Chondrocyte (in vitro differentiated cells): ENCODE measurements around the gene ACSM6. TPM values are rescaled to one million over a fixed set of nuclear protein-coding genes. Genes with fewer than 3 reads are reported as not detected.
A peak's percentile ranks its signal among the peaks of the same experiment; 100 is the strongest.
"Not testable (repeated sequence)": the region's sequence is repeated elsewhere in the genome, so short reads cannot be mapped to it uniquely, and the experiment has no call there.

Experiments used
- DNase-seq: peaks from one replicate; pipeline ENCODE4 v3.0.0; 2021; ENCODE audit warnings: mixed read lengths, low spot score
- H3K27ac Mint-ChIP-seq: one replicate; pipeline ENCODE4 v1.8.0; 2021; ENCODE audit warnings: mild to moderate bottlenecking, moderate library complexity, mixed read lengths; ENCODE audit not compliant: unreplicated experiment
- H3K27me3 Mint-ChIP-seq: 2 replicates; pipeline ENCODE4 v1.8.0; 2021; ENCODE audit warnings: low read depth, mixed read lengths
- H3K36me3 Mint-ChIP-seq: 2 replicates; pipeline ENCODE4 v1.8.0; 2021; ENCODE audit warnings: low read depth, mixed read lengths
- H3K4me1 Mint-ChIP-seq: 2 replicates; pipeline ENCODE4 v1.8.0; 2021; ENCODE audit warnings: low read depth, mild to moderate bottlenecking, mixed read lengths
- H3K4me3 Mint-ChIP-seq: one replicate; pipeline ENCODE4 v1.8.0; 2021; ENCODE audit warnings: mild to moderate bottlenecking, moderate library complexity, mixed read lengths; ENCODE audit not compliant: unreplicated experiment
- H3K9me3 Mint-ChIP-seq: 2 replicates; pipeline ENCODE4 v1.8.0; 2021; ENCODE audit warnings: low read depth, mixed read lengths
- total RNA-seq: library from RNA; stranded (reverse); gene quantifications from 3 replicates; pipeline ENCODE4 v1.2.1, GENCODE V29; 2021
- TF ChIP-seq, protein P1 (sequence below): fragments of 200-600 bp; sonication (generic); IDR thresholded peaks from 2 replicates; pipeline ENCODE4 v1.5.0; 2021; ENCODE audit warnings: antibody characterized with exemption, mild to moderate bottlenecking, moderate library complexity

The ACSM6 gene
- total RNA-seq, 1 donor from 2014 or later = not detected

DNA sequence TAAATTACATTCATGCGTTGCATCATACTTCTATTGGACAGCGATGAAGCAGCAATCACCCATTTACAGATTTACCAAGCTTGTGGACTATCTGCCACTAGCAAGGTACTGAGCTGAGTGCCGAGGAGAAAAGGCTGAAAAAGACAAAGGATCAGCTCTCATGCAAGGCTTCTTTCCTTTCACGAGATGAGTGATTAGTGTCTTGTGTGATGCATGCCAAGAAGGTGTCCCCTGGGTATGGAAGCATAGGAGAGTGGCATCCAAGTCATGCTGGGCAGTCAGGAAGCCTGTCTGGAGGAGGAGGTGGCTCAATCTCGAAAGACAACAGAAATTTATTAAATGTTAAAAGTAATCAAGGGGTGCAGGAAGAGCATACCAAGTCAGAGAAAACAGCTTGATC lies 40.9 kb downstream of the ACSM6 start:
- TF ChIP-seq, protein P1, sequence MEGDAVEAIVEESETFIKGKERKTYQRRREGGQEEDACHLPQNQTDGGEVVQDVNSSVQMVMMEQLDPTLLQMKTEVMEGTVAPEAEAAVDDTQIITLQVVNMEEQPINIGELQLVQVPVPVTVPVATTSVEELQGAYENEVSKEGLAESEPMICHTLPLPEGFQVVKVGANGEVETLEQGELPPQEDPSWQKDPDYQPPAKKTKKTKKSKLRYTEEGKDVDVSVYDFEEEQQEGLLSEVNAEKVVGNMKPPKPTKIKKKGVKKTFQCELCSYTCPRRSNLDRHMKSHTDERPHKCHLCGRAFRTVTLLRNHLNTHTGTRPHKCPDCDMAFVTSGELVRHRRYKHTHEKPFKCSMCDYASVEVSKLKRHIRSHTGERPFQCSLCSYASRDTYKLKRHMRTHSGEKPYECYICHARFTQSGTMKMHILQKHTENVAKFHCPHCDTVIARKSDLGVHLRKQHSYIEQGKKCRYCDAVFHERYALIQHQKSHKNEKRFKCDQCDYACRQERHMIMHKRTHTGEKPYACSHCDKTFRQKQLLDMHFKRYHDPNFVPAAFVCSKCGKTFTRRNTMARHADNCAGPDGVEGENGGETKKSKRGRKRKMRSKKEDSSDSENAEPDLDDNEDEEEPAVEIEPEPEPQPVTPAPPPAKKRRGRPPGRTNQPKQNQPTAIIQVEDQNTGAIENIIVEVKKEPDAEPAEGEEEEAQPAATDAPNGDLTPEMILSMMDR = no peak
- no peaks in the 10 kb centered on the region for H3K27me3 Mint-ChIP-seq
- DNase-seq = no peak
- H3K9me3 Mint-ChIP-seq = no peaks in the 10 kb centered on the region
- H3K36me3 Mint-ChIP-seq = peaks cover 25% of the 10 kb centered on the region
- H3K4me1 Mint-ChIP-seq = peaks cover 37% of the 10 kb centered on the region
- H3K4me3 Mint-ChIP-seq = no peak overlapping the region
- peak overlapping the region; percentile 64 for H3K27ac Mint-ChIP-seq

DNA sequence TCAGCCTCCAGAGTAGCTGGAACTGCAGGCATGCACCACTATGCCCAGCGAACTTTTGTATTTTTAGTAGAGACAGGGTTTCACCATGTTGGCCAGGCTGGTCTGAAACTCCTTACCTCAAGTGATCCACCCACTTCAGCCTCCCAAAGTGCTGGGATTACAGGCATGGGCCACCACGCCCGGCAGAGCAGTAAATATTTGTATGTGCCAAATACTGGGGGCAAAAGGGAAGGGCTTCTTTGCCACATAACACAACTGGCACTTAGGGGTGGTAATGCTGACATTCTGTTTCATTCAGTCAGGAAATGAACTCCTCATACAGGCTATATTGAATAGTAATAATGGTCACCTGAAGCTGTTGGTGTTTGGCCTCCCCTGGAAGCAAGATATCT lies 41.6 kb downstream of the ACSM6 start:
- Mint-ChIP-seq H3K27ac (peak overlapping the region; percentile 86), H3K4me3 (no peak overlapping the region)
- TF ChIP-seq, protein P1 = no peak

GRCh38 chr10:95236068-95236903 lies 42.2 kb downstream of the ACSM6 start:
- H3K4me1 Mint-ChIP-seq = peaks cover 23% of the 10 kb centered on the region

More for the DNA sequence above, 41.6 kb downstream of the ACSM6 start:
- DNase-seq = no peak
- Mint-ChIP-seq H3K4me1 (peaks cover 29% of the 10 kb centered on the region), H3K9me3 (no peaks in the 10 kb centered on the region), H3K27me3 (no peaks in the 10 kb centered on the region), H3K36me3 (peaks cover 28% of the 10 kb centered on the region)

DNA sequence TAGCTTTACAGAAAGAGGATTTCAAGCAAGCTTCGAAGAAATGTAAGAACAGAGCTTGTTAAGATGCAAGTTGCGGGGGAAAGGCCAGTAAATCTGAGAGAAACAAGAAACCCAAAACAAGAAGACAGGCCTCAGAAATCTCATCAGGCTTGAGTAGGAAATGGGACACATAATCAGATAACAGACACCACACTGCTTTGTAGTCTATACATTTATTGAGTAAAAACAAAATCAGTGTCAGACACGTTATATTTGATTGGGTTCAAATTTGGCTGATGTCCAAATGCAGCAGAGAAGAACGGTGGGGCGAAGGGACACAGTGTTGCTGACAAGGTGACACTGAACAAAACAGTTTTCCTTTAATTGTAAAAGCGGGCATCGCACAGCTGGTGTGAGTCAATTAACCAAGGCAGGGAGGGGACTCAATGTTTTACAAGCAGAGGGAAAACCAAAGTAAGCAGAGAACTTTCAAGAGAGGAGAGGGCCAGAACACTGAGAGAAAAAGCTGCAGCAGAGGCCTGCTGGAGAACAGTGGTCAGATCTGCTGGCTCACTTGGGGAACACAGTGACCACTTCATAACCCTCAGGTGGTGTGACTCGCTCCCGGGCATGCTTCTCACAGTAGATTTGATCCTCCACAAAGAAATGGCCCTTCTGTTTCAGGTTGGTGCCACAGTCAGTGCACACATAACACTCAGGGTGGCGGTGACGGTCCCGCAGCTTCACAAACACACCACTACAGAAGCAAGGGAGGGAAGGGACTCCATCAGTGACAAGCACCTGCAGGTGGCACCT lies 43.5 kb downstream of the ACSM6 start:
- H3K4me1 Mint-ChIP-seq = peaks cover 20% of the 10 kb centered on the region
- H3K9me3 Mint-ChIP-seq = no peaks in the 10 kb centered on the region
- H3K36me3 Mint-ChIP-seq = peaks cover 27% of the 10 kb centered on the region
- H3K27me3 Mint-ChIP-seq = no peaks in the 10 kb centered on the region
- no peak overlapping the region for H3K4me3 Mint-ChIP-seq
- TF ChIP-seq, protein P1 = no peak
- peak overlapping the region; percentile 63 for H3K27ac Mint-ChIP-seq
- no peak for DNase-seq

More at GRCh38 chr10:95236068-95236903, 42.2 kb downstream of the ACSM6 start:
- Mint-ChIP-seq H3K27me3 (no peaks in the 10 kb centered on the region), H3K36me3 (peaks cover 28% of the 10 kb centered on the region), H3K27ac (peak overlapping the region; percentile 86), H3K9me3 (no peaks in the 10 kb centered on the region), H3K4me3 (no peak overlapping the region)
- TF ChIP-seq, protein P1 = no peak
- DNase-seq = no peak

DNA sequence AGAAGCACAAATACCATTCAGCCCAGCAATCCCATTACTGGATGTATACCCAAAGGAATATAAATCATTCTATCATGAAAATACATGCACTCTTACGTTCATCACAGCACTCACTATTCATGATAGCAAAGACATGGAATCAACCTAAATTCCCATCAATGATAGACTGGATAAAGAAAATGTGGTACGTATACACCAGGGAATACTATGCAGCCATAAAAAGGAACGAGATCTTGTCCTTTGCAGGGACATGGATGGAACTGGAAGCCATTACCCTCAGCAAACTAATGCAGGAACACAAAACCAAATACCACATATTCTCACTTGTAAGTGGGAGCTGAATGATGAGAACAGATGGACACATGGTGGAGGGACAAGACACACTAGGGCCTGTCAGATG lies 46.1 kb downstream of the ACSM6 start:
- not testable (repeated sequence) for DNase-seq, H3K27me3 Mint-ChIP-seq, H3K9me3 Mint-ChIP-seq, H3K27ac Mint-ChIP-seq, H3K4me3 Mint-ChIP-seq
- H3K36me3 Mint-ChIP-seq = peaks cover 20% of the 10 kb centered on the region
- H3K4me1 Mint-ChIP-seq = peaks cover 17% of the 10 kb centered on the region
